CD4-positive, alpha-beta T cell treated with Interleukin-1 beta for 1 hour (primary cell): Measurements from ENCODE around the gene KANK4.

Source experiments
- DNase-seq, 2 donors: peaks; one replicate each; pipeline ENCODE4 v3.0.0-alpha.2; 2020 to 2022

The KANK4 gene

GRCh38 chr1:62336995-62337705 is 17.9 kb upstream of the KANK4 start:
- DNase-seq = no peak

- DNase-seq = no peak
Measured at GRCh38 chr1:62336638-62336994, 17.4 kb upstream of the KANK4 start.

GRCh38 chr1:62335656-62336055 is 16.4 kb upstream of the KANK4 start:
- no peak for DNase-seq

GRCh38 chr1:62334434-62334985 is 15.3 kb upstream of the KANK4 start:
- no peak for DNase-seq

GRCh38 chr1:62333441-62333840 is 14.2 kb upstream of the KANK4 start:
- no peak for DNase-seq

- no peak for DNase-seq
Measured at GRCh38 chr1:62327360-62328055, 8.3 kb upstream of the KANK4 start.

GRCh38 chr1:62325681-62326080 is 6.4 kb upstream of the KANK4 start:
- no peak for DNase-seq

- no peak for DNase-seq
Measured at GRCh38 chr1:62325081-62325480, 5.8 kb upstream of the KANK4 start.

- no peak for DNase-seq
Measured at GRCh38 chr1:62321446-62321845, 2.2 kb upstream of the KANK4 start.

GRCh38 chr1:62318320-62318755 is 896 bp downstream of the KANK4 start:
- DNase-seq = no peak

- no peak for DNase-seq
Measured at GRCh38 chr1:62317021-62317768, 2.0 kb downstream of the KANK4 start.

- DNase-seq = no peak
Measured at GRCh38 chr1:62316135-62316534, 3.1 kb downstream of the KANK4 start.

GRCh38 chr1:62315387-62315786 is 3.8 kb downstream of the KANK4 start:
- no peak for DNase-seq

- DNase-seq = no peak
Measured at GRCh38 chr1:62314454-62315350, 4.5 kb downstream of the KANK4 start.

GRCh38 chr1:62312698-62313097 is 6.5 kb downstream of the KANK4 start:
- DNase-seq = no peak

GRCh38 chr1:62311473-62311943 is 7.7 kb downstream of the KANK4 start:
- DNase-seq = no peak

GRCh38 chr1:62309906-62310305 is 9.3 kb downstream of the KANK4 start:
- DNase-seq = no peak

- no peak for DNase-seq
Measured at GRCh38 chr1:62308606-62309005, 10.6 kb downstream of the KANK4 start.

- no peak for DNase-seq
Measured at GRCh38 chr1:62307895-62308492, 11.2 kb downstream of the KANK4 start.

- DNase-seq = no peak
Measured at GRCh38 chr1:62307446-62307845, 11.8 kb downstream of the KANK4 start.

- no peak for DNase-seq
Measured at GRCh38 chr1:62306065-62306464, 13.2 kb downstream of the KANK4 start.

- DNase-seq = no peak
Measured at GRCh38 chr1:62304975-62305374, 14.3 kb downstream of the KANK4 start.
